ENCODE results near the gene IFNAR2. TPM values are rescaled to one million over a fixed set of nuclear protein-coding genes. Genes with fewer than 3 reads are reported as not detected.

IFNAR2 gene
- polyA plus RNA-seq, 3 donors: 47.7 to 79.8 (median 59.5) TPM

GRCh38 chr21:33187276-33187675, 42.5 kb upstream of the IFNAR2 start:
- no peak overlapping the region for H3K4me3 ChIP-seq (replicated peaks in 1 of 3; ENCODE audit: low read depth in 2 of 3, low read length in 3 of 3)
- H3K36me3 Mint-ChIP-seq: no peaks in the 10 kb centered on the region
- no peaks in the 10 kb centered on the region for H3K36me3 ChIP-seq (replicated peaks in 1 of 2; ENCODE audit: control insufficient read depth in 1 of 2, insufficient read depth in 2 of 2, low read length in 2 of 2)
- intact Hi-C loops (cut with micrococcal nuclease): loop anchor here in 1 of 2 donors (10.0 kb wide), 1 partner anchor 202 kb away; no protein-coding TSS in a partner anchor
- no peak overlapping the region for H3K27ac Mint-ChIP-seq
- H3K79me2 ChIP-seq (ENCODE audit: insufficient read depth, low read length): no peaks in the 10 kb centered on the region
- H3K4me1 ChIP-seq (ENCODE audit: control insufficient read depth in 1 of 2, insufficient read depth in 2 of 2, low read length in 2 of 2): peaks cover 10 to 12% of the 10 kb centered on the region in 2 donors
- no peak overlapping the region for H3K4me2 ChIP-seq (replicated peaks; ENCODE audit: extremely low read depth, low read length, poor library complexity, severe bottlenecking)
- no peak overlapping the region for H2AFZ ChIP-seq (ENCODE audit: insufficient read depth, low read depth, low read length, poor library complexity, severe bottlenecking)
- TF ChIP-seq, protein P1, sequence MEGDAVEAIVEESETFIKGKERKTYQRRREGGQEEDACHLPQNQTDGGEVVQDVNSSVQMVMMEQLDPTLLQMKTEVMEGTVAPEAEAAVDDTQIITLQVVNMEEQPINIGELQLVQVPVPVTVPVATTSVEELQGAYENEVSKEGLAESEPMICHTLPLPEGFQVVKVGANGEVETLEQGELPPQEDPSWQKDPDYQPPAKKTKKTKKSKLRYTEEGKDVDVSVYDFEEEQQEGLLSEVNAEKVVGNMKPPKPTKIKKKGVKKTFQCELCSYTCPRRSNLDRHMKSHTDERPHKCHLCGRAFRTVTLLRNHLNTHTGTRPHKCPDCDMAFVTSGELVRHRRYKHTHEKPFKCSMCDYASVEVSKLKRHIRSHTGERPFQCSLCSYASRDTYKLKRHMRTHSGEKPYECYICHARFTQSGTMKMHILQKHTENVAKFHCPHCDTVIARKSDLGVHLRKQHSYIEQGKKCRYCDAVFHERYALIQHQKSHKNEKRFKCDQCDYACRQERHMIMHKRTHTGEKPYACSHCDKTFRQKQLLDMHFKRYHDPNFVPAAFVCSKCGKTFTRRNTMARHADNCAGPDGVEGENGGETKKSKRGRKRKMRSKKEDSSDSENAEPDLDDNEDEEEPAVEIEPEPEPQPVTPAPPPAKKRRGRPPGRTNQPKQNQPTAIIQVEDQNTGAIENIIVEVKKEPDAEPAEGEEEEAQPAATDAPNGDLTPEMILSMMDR (IDR thresholded peaks at IDR 0.05): no peak
- no peak overlapping the region for H3K4me3 Mint-ChIP-seq
- no peaks in the 10 kb centered on the region for H3K27me3 ChIP-seq (ENCODE audit: control insufficient read depth in 2 of 2, insufficient read depth in 2 of 2, low read length in 2 of 2)
- no peaks in the 10 kb centered on the region for H3K9me3 ChIP-seq (replicated peaks in 1 of 2; ENCODE audit: control insufficient read depth in 1 of 2, insufficient read depth in 1 of 2, low read length in 2 of 2)
- H3K27me3 Mint-ChIP-seq (ENCODE audit: low read depth in 3 of 3): peaks cover 4 to 18% (median 11%) of the 10 kb centered on the region in 3 donors
- no CpG with 5 or more reads among the region's 4 CpGs for WGBS (ENCODE audit: insufficient coverage)
- no peak for DNase-seq
- H3K4me1 Mint-ChIP-seq: peaks cover 21% of the 10 kb centered on the region
- H3K27ac ChIP-seq (ENCODE audit: low read depth in 1 of 2, low read length in 2 of 2): no peak overlapping the region
- H4K20me1 ChIP-seq (ENCODE audit: insufficient read depth, low read length): no peaks in the 10 kb centered on the region
- H3K9me3 Mint-ChIP-seq: peaks cover 5 to 8% (median 6%) of the 10 kb centered on the region in 7 donors
- H3K9ac ChIP-seq (ENCODE audit: insufficient read depth, low read length, poor library complexity, severe bottlenecking): no peak overlapping the region

GRCh38 chr21:33189237-33189636, 40.5 kb upstream of the IFNAR2 start:
- TF ChIP-seq, protein P1 (IDR thresholded peaks at IDR 0.05): no peak
- H2AFZ ChIP-seq (ENCODE audit: insufficient read depth, low read depth, low read length, poor library complexity, severe bottlenecking): no peak overlapping the region
- H3K4me3 Mint-ChIP-seq: no peak overlapping the region
- peaks cover 26% of the 10 kb centered on the region for H3K4me1 Mint-ChIP-seq
- peaks cover 5 to 18% (median 11%) of the 10 kb centered on the region in 3 donors for H3K27me3 Mint-ChIP-seq (ENCODE audit: low read depth in 3 of 3)
- no peak overlapping the region for H3K27ac Mint-ChIP-seq
- H3K27ac ChIP-seq (ENCODE audit: low read depth in 1 of 2, low read length in 2 of 2): no peak overlapping the region
- H3K36me3 ChIP-seq (replicated peaks in 1 of 2; ENCODE audit: control insufficient read depth in 1 of 2, insufficient read depth in 2 of 2, low read length in 2 of 2): no peaks in the 10 kb centered on the region
- no peaks in the 10 kb centered on the region for H3K27me3 ChIP-seq (ENCODE audit: control insufficient read depth in 2 of 2, insufficient read depth in 2 of 2, low read length in 2 of 2)
- peaks cover 5 to 9% (median 8%) of the 10 kb centered on the region in 7 donors for H3K9me3 Mint-ChIP-seq
- no peaks in the 10 kb centered on the region for H3K79me2 ChIP-seq (ENCODE audit: insufficient read depth, low read length)
- no peak overlapping the region for H3K9ac ChIP-seq (ENCODE audit: insufficient read depth, low read length, poor library complexity, severe bottlenecking)
- no peak for DNase-seq
- no peaks in the 10 kb centered on the region for H3K9me3 ChIP-seq (replicated peaks in 1 of 2; ENCODE audit: control insufficient read depth in 1 of 2, insufficient read depth in 1 of 2, low read length in 2 of 2)
- no peak overlapping the region for H3K4me3 ChIP-seq (replicated peaks in 1 of 3; ENCODE audit: low read depth in 2 of 3, low read length in 3 of 3)
- H4K20me1 ChIP-seq (ENCODE audit: insufficient read depth, low read length): no peaks in the 10 kb centered on the region
- intact Hi-C loops (cut with micrococcal nuclease): loop anchor here in 1 of 2 donors (10.0 kb wide), 1 partner anchor 204 kb away; no protein-coding TSS in a partner anchor
- WGBS (ENCODE audit: insufficient coverage): no CpG with 5 or more reads among the region's 4 CpGs
- no peaks in the 10 kb centered on the region for H3K36me3 Mint-ChIP-seq
- H3K4me2 ChIP-seq (replicated peaks; ENCODE audit: extremely low read depth, low read length, poor library complexity, severe bottlenecking): no peak overlapping the region
- H3K4me1 ChIP-seq (ENCODE audit: control insufficient read depth in 1 of 2, insufficient read depth in 2 of 2, low read length in 2 of 2): peaks cover 10 to 12% of the 10 kb centered on the region in 2 donors
